Measurements from ENCODE around the gene PARD3B.

- TF ChIP-seq, protein P1, sequence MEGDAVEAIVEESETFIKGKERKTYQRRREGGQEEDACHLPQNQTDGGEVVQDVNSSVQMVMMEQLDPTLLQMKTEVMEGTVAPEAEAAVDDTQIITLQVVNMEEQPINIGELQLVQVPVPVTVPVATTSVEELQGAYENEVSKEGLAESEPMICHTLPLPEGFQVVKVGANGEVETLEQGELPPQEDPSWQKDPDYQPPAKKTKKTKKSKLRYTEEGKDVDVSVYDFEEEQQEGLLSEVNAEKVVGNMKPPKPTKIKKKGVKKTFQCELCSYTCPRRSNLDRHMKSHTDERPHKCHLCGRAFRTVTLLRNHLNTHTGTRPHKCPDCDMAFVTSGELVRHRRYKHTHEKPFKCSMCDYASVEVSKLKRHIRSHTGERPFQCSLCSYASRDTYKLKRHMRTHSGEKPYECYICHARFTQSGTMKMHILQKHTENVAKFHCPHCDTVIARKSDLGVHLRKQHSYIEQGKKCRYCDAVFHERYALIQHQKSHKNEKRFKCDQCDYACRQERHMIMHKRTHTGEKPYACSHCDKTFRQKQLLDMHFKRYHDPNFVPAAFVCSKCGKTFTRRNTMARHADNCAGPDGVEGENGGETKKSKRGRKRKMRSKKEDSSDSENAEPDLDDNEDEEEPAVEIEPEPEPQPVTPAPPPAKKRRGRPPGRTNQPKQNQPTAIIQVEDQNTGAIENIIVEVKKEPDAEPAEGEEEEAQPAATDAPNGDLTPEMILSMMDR (IDR thresholded peaks at IDR 0.05; ENCODE audit: low read depth, low read length, poor library complexity, severe bottlenecking) = no peak
- no peak for TF ChIP-seq EZH2phosphoT487 (IDR thresholded peaks at IDR 0.05; ENCODE audit: borderline replicate concordance, low read length)
These were observed 467.7 kb downstream of the PARD3B start for GRCh38 chr2:205012961-205013360.
